GM18873 (cell line): ENCODE results near the gene KANSL3.
"Not testable (repeated sequence)": the region's sequence is repeated elsewhere in the genome, so short reads cannot be mapped to it uniquely, and the experiment has no call there.

Experiments used
- ATAC-seq: cut with Tn5 transposase; IDR thresholded peaks from one replicate; pipeline ENCODE4 v1.9.1; 2021; ENCODE audit warnings: mild to moderate bottlenecking, moderate library complexity, moderate number of reproducible peaks; ENCODE audit not compliant: unreplicated experiment, low FRiP score

The KANSL3 gene

GRCh38 chr2:96656540-96656939 lies 18.4 kb upstream of the KANSL3 start:
- ATAC-seq, result no peak

- no peak for ATAC-seq
These were observed 17.4 kb upstream of the KANSL3 start for GRCh38 chr2:96655526-96655925.

GRCh38 chr2:96654791-96655190 lies 16.7 kb upstream of the KANSL3 start:
- not testable (repeated sequence) for ATAC-seq

GRCh38 chr2:96651793-96652192 lies 13.7 kb upstream of the KANSL3 start:
- ATAC-seq, result no peak

- ATAC-seq, result no peak
These were observed 11.2 kb upstream of the KANSL3 start for GRCh38 chr2:96649342-96649741.

GRCh38 chr2:96648306-96648930 lies 10.3 kb upstream of the KANSL3 start:
- no peak for ATAC-seq

- no peak for ATAC-seq
These were observed 9.6 kb upstream of the KANSL3 start for GRCh38 chr2:96647681-96648080.

GRCh38 chr2:96642564-96643360 lies 4.7 kb upstream of the KANSL3 start, which contains the start of gene FER1L5:
Gene FER1L5 (plus strand): TSS chr2:96642764. CDS start chr2:96642837, 73 bp downstream.
- no peak for ATAC-seq

GRCh38 chr2:96637385-96638143 lies 548 bp downstream of the KANSL3 start:
- peak; percentile 42 for ATAC-seq

GRCh38 chr2:96636551-96637171 lies 1.5 kb downstream of the KANSL3 start:
- ATAC-seq, result no peak

GRCh38 chr2:96633641-96634040 lies 4.5 kb downstream of the KANSL3 start:
- no peak for ATAC-seq

- ATAC-seq, result no peak
These were observed 6.2 kb downstream of the KANSL3 start for GRCh38 chr2:96631804-96632435.

- ATAC-seq, result no peak
These were observed 11.6 kb downstream of the KANSL3 start for GRCh38 chr2:96626553-96626942.

GRCh38 chr2:96625571-96626552 lies 12.2 kb downstream of the KANSL3 start:
- ATAC-seq, result no peak

GRCh38 chr2:96623116-96623515 lies 15.0 kb downstream of the KANSL3 start:
- ATAC-seq, result no peak

- no peak for ATAC-seq
These were observed 15.6 kb downstream of the KANSL3 start for GRCh38 chr2:96622544-96622943.

GRCh38 chr2:96618596-96619283 lies 19.4 kb downstream of the KANSL3 start:
- no peak for ATAC-seq

- no peak for ATAC-seq
These were observed 21.1 kb downstream of the KANSL3 start for GRCh38 chr2:96617012-96617411.

GRCh38 chr2:96616535-96616934 lies 21.6 kb downstream of the KANSL3 start:
- ATAC-seq, result no peak
